Right atrium auricular region (tissue), 2 donors: ENCODE results near the gene RAB25. TPM values are rescaled to one million over a fixed set of nuclear protein-coding genes. Genes with fewer than 3 reads are reported as not detected.

ENCODE experiments used
- DNase-seq: peaks from one replicate; pipeline ENCODE4 v3.0.0-alpha.2; 2019; ENCODE audit warnings: low spot score
- H3K27ac ChIP-seq, 2 donors: fragments of 200-600 bp; sonication (generic); 1 replicate in 1 of 2; 2 replicates in 1 of 2; pipeline ENCODE4 v1.5.1; 2016 to 2019
- H3K27me3 ChIP-seq, 2 donors: fragments of 200-600 bp; sonication (generic); one replicate each; pipeline versions ENCODE4 v1.5.1 to v1.6.0; 2017 to 2019
- H3K36me3 ChIP-seq: fragments of 200-600 bp; sonication (generic); one replicate; pipeline ENCODE4 v1.5.1; 2016
- H3K4me1 ChIP-seq, 2 donors: fragments of 200-600 bp; sonication (generic); one replicate each; pipeline versions ENCODE4 v1.5.1 to v1.6.0; 2017 to 2019
- H3K4me3 ChIP-seq, 2 donors: fragments of 200-600 bp; sonication (generic); 1 replicate in 1 of 2; 2 replicates in 1 of 2; pipeline ENCODE4 v1.5.1; 2017 to 2019; ENCODE audit warnings: mild to moderate bottlenecking in 1 of 2, moderate library complexity in 1 of 2
- H3K9me3 ChIP-seq, 2 donors: fragments of 200-600 bp; sonication (generic); one replicate each; pipeline ENCODE4 v1.5.1; 2019
- CTCF ChIP-seq, 2 donors: fragments of 200-600 bp; sonication (generic); IDR thresholded peaks; one replicate each; pipeline ENCODE4 v1.5.1; 2019; ENCODE audit warnings: antibody characterized with exemption in 2 of 2
- total RNA-seq, 2 donors: library from RNA; depleted of rRNA; stranded (reverse); fragments of >200 nt; gene quantifications; one replicate each; pipeline ENCODE4 v1.1.0, GENCODE V29; 2016

RAB25 gene
- total RNA-seq, 2 donors from 2014 or later, result 0.98 TPM; not detected in 1

- Histone ChIP-seq H3K36me3 (peaks cover 14% of the 10 kb centered on the region), H3K4me1 (peaks cover 0 to 39% of the 10 kb centered on the region in 2 donors), H3K4me3 (peak overlapping the region; percentile 86 to 99), H3K27ac (peak overlapping the region; percentile 96 to 97), H3K9me3 (no peaks in the 10 kb centered on the region), H3K27me3 (no peaks in the 10 kb centered on the region)
- DNase-seq, result peak; percentile 60
- no peak for TF ChIP-seq CTCF (IDR thresholded peaks at IDR 0.05)
Measured at GRCh38 chr1:156052862-156053767, 7.8 kb upstream of the RAB25 start.

GRCh38 chr1:156053768-156054499, 7.0 kb upstream of the RAB25 start, which contains the start of gene UBQLN4:
UBQLN4 (minus strand) TSS chr1:156053798; CDS start chr1:156053701, 97 bp downstream.
- peak; percentile 80 for DNase-seq
- Histone ChIP-seq H3K4me1 (peaks cover 0 to 39% of the 10 kb centered on the region in 2 donors), H3K27ac (peak within 1 kb of the TSS; percentile 96 to 97), H3K4me3 (peak within 1 kb of the TSS; percentile 86 to 99), H3K9me3 (no peaks in the 10 kb centered on the region), H3K27me3 (no peaks in the 10 kb centered on the region), H3K36me3 (peaks cover 11% of the 10 kb centered on the region)
- TF ChIP-seq CTCF (IDR thresholded peaks at IDR 0.05), result peak; percentile 61 to 64

DNA sequence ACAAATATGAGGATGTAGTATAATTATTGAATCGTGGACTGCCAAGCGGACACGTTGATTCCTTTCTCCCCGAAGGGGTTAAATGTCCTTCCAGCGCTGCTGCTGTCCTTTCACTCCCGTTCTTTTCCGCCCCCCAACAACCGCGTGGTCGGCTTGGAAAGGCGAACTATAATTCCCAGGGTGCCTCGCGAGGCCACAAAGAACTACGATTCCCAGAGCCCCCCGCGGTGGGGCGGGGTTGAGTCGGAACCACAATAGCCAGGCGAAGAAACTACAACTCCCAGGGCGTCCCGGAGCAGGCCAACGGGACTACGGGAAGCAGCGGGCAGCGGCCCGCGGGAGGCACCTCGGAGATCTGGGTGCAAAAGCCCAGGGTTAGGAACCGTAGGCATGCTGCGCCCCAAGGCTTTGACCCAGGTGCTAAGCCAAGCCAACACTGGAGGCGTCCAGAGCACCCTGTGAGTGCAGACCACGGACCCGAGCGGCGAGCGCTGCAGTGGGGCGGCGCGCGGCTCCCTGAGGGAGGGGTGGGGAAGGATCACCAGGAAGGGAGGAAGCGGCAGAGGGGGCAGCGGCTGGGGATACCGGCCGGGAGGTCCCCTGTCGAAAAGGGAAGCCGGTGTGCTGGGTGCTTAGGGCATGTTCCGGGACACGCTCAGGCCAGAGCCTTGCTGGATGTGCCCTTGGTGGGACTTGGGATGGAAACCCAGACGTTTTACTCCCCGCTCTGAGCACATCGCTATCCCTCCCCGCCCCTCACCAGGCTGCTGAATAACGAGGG, 6.3 kb upstream of the RAB25 start, which contains the start of gene LAMTOR2:
Gene LAMTOR2 (plus strand): TSS at position 283 of the 781 bp plus-strand sequence. CDS start 108 bp downstream, at position 391.
- Histone ChIP-seq H3K27ac (peak within 1 kb of the TSS; percentile 96 to 97), H3K9me3 (no peaks in the 10 kb centered on the region), H3K4me1 (peaks cover 0 to 39% of the 10 kb centered on the region in 2 donors), H3K4me3 (peak within 1 kb of the TSS; percentile 86 to 99), H3K27me3 (no peaks in the 10 kb centered on the region), H3K36me3 (peaks cover 3% of the 10 kb centered on the region)
- no peak for TF ChIP-seq CTCF (IDR thresholded peaks at IDR 0.05)
- DNase-seq, result peak; percentile 98

DNA sequence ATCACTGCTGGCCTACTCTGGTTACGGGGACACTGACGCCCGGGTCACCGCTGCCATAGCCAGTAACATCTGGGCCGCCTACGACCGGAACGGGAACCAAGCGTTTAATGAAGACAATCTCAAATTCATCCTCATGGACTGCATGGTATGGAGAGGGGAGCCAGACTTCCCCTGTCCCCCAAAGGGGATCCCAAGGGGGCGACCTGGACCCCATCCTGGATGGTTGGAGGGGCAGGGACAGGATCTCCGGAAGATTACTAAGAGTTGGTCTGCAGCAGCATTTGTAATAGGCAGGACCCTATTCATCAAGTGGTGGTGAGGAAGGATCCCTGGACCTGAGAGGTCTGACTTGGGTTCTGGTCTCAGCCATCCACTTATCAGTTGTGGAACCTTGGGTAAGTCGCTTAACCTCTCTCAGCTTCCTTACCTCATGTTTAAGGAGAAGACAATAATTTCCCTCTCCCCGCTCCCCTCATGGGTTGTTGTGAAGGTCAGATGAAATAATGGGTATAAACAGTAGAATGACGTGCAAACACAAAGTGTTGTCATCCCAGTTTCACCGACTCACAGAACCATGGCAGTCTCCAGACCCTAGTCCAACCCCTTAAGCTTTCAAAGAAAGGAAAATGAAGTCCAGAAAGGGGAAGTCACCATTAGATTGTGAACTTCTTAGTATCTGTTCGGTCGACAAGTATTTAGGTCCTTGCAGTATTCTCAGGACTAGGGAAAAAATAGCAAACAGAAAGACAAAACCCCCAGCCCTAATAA, 5.5 kb upstream of the RAB25 start:
- no peaks in the 10 kb centered on the region for H3K27me3 ChIP-seq
- peaks cover 0 to 31% of the 10 kb centered on the region in 2 donors for H3K4me1 ChIP-seq
- H3K27ac ChIP-seq, result peak overlapping the region; percentile 96 to 97
- no peaks in the 10 kb centered on the region for H3K36me3 ChIP-seq
- TF ChIP-seq CTCF (IDR thresholded peaks at IDR 0.05), result no peak
- H3K9me3 ChIP-seq, result no peaks in the 10 kb centered on the region
- H3K4me3 ChIP-seq, result peak overlapping the region; percentile 86 to 99
- no peak for DNase-seq
